G401 (cell line): ENCODE measurements around the gene ZNF618. TPM values are rescaled to one million over a fixed set of nuclear protein-coding genes. Genes with fewer than 3 reads are reported as not detected.

Experiments
- DNase-seq: peaks from one replicate; pipeline ENCODE4 v3.0.0-alpha.2; 2015; ENCODE audit warnings: low spot score
- in situ Hi-C: cut with HindIII; loops from 2 replicates; pipeline ENCODE4 v1.10.0; 2016; ENCODE audit warnings: low sequenced_read_pairs, mixed read lengths
- total RNA-seq: library from RNA; depleted of rRNA; stranded (reverse); fragments of >200 nt; shearing (Covaris generic); gene quantifications from 2 replicates; pipeline ENCODE4 v1.2.3, GENCODE V29; 2014; rRNA removed

Gene ZNF618
- 3.8 and 6.1 TPM in 2 replicates for total RNA-seq

- peak; percentile 38 for DNase-seq
- in situ Hi-C loops = no loop called here
Measured at GRCh38 chr9:113876151-113876992, at the start of gene ZNF618. Gene ZNF618 (plus strand): TSS chr9:113876309. CDS start chr9:113876381, 72 bp downstream.

GRCh38 chr9:113828221-113828620, 47.9 kb upstream of the ZNF618 start:
- no peak for DNase-seq
- in situ Hi-C loops = no loop called here

- no peak for DNase-seq
- in situ Hi-C loops = no loop called here
Measured at GRCh38 chr9:113837334-113837733, 38.8 kb upstream of the ZNF618 start.

- in situ Hi-C loops = no loop called here
- no peak for DNase-seq
Measured at GRCh38 chr9:113842086-113842485, 34.0 kb upstream of the ZNF618 start.

- peak; percentile 12 for DNase-seq
- in situ Hi-C loops = no loop called here
Measured at GRCh38 chr9:113844466-113844865, 31.6 kb upstream of the ZNF618 start.

GRCh38 chr9:113851359-113851758, 24.8 kb upstream of the ZNF618 start:
- in situ Hi-C loops = no loop called here
- DNase-seq = no peak

- in situ Hi-C loops = no loop called here
- DNase-seq = no peak
Measured at GRCh38 chr9:113851873-113852272, 24.2 kb upstream of the ZNF618 start.

GRCh38 chr9:113853333-113853732, 22.8 kb upstream of the ZNF618 start:
- in situ Hi-C loops = no loop called here
- no peak for DNase-seq

GRCh38 chr9:113854310-113854709, 21.8 kb upstream of the ZNF618 start:
- no peak for DNase-seq
- in situ Hi-C loops = no loop called here

GRCh38 chr9:113857875-113858274, 18.2 kb upstream of the ZNF618 start:
- in situ Hi-C loops = no loop called here
- DNase-seq = no peak

- in situ Hi-C loops = no loop called here
Measured at GRCh38 chr9:113858282-113858681, 17.8 kb upstream of the ZNF618 start.

GRCh38 chr9:113863345-113863744, 12.8 kb upstream of the ZNF618 start:
- in situ Hi-C loops = no loop called here

More at GRCh38 chr9:113858282-113858681, 17.8 kb upstream of the ZNF618 start:
- no peak for DNase-seq

GRCh38 chr9:113868501-113868900, 7.6 kb upstream of the ZNF618 start:
- no peak for DNase-seq
- in situ Hi-C loops = no loop called here

More at GRCh38 chr9:113863345-113863744, 12.8 kb upstream of the ZNF618 start:
- DNase-seq = no peak

- no peak for DNase-seq
- in situ Hi-C loops = no loop called here
Measured at GRCh38 chr9:113872485-113873143, 3.5 kb upstream of the ZNF618 start.

GRCh38 chr9:113873446-113873845, 2.7 kb upstream of the ZNF618 start:
- DNase-seq = no peak
- in situ Hi-C loops = no loop called here

- in situ Hi-C loops = no loop called here
- DNase-seq = no peak
Measured at GRCh38 chr9:113873926-113874325, 2.2 kb upstream of the ZNF618 start.

- in situ Hi-C loops = no loop called here
- DNase-seq = no peak
Measured at GRCh38 chr9:113875459-113876150, 504 bp upstream of the ZNF618 start.

GRCh38 chr9:113876993-113877368, 872 bp downstream of the ZNF618 start:
- peak; percentile 16 for DNase-seq
- in situ Hi-C loops = no loop called here

GRCh38 chr9:113879318-113879717, 3.2 kb downstream of the ZNF618 start:
- no peak for DNase-seq
- in situ Hi-C loops = no loop called here

- no peak for DNase-seq
- in situ Hi-C loops = no loop called here
Measured at GRCh38 chr9:113879911-113880310, 3.8 kb downstream of the ZNF618 start.
